Naive B cell (primary cell): ENCODE data around the gene GBP6. TPM values are rescaled to one million over a fixed set of nuclear protein-coding genes. Genes with fewer than 3 reads are reported as not detected.
"Not testable (repeated sequence)": the region's sequence is repeated elsewhere in the genome, so short reads cannot be mapped to it uniquely, and the experiment has no call there.

Experiments used
- ATAC-seq, 2 donors: fragments of 150-1000 bp; cut with Tn5 transposase; 2 replicates each; pipeline ENCODE4 v1.10.0; 2021; ENCODE audit warnings: low read depth in 2 of 2, mild to moderate bottlenecking in 2 of 2, moderate library complexity in 2 of 2
- DNase-seq: peaks from one replicate; pipeline ENCODE4 v3.0.0; 2022
- H3K27ac Mint-ChIP-seq, 6 donors: one replicate each; pipeline ENCODE4 v1.8.0; 2020 to 2022; ENCODE audit warnings: mild to moderate bottlenecking in 6 of 6, mixed read lengths in 6 of 6, moderate library complexity in 5 of 6, inconsistent platforms in 2 of 6
- H3K27me3 Mint-ChIP-seq, 3 donors: one replicate each; pipeline ENCODE4 v1.8.0; 2021 to 2022; ENCODE audit warnings: mixed read lengths in 3 of 3, mild to moderate bottlenecking in 1 of 3
- H3K36me3 Mint-ChIP-seq, 2 donors: one replicate each; pipeline ENCODE4 v1.8.0; 2020 to 2022; ENCODE audit warnings: mixed read lengths in 2 of 2, inconsistent platforms in 1 of 2, mild to moderate bottlenecking in 1 of 2
- H3K4me1 Mint-ChIP-seq, 3 donors: one replicate each; pipeline ENCODE4 v1.8.0; 2020 to 2022; ENCODE audit warnings: mixed read lengths in 3 of 3, inconsistent platforms in 1 of 3, mild to moderate bottlenecking in 1 of 3, moderate library complexity in 1 of 3
- H3K4me3 Mint-ChIP-seq, 8 donors: one replicate each; pipeline ENCODE4 v1.8.0; 2020 to 2022; ENCODE audit warnings: mild to moderate bottlenecking in 8 of 8, mixed read lengths in 8 of 8, moderate library complexity in 8 of 8, inconsistent platforms in 2 of 8
- H3K9me3 Mint-ChIP-seq, 7 donors: one replicate each; pipeline ENCODE4 v1.8.0; 2020 to 2022; ENCODE audit warnings: mixed read lengths in 7 of 7, mild to moderate bottlenecking in 5 of 7, inconsistent platforms in 2 of 7, moderate library complexity in 1 of 7
- polyA plus RNA-seq, 6 donors: library from polyadenylated mRNA; unstranded; fragments of 300-500 nt; fragmentation: Illumina TruSeq; gene quantifications; one replicate each; pipeline ENCODE4 v1.2.3, GENCODE V29; 2021; ENCODE audit warnings: low read depth in 6 of 6

The GBP6 gene
- polyA plus RNA-seq, 6 donors from 2014 or later, result not detected

- no peak for ATAC-seq
- Mint-ChIP-seq H3K4me1 (no peaks in the 10 kb centered on the region), H3K9me3 (peaks cover 0 to 9% (median 6%) of the 10 kb centered on the region in 7 donors), H3K36me3 (no peaks in the 10 kb centered on the region), H3K4me3 (no peak overlapping the region), H3K27me3 (no peaks in the 10 kb centered on the region), H3K27ac (no peak overlapping the region)
- no peak for DNase-seq
These were observed 26.8 kb downstream of the GBP6 start for GRCh38 chr1:89390707-89391106.

- Mint-ChIP-seq H3K9me3 (peaks cover 1 to 9% (median 6%) of the 10 kb centered on the region in 7 donors), H3K4me3 (no peak overlapping the region), H3K27me3 (no peaks in the 10 kb centered on the region), H3K27ac (no peak overlapping the region), H3K4me1 (no peaks in the 10 kb centered on the region), H3K36me3 (no peaks in the 10 kb centered on the region)
- DNase-seq, result no peak
- no peak for ATAC-seq
These were observed 27.8 kb downstream of the GBP6 start for GRCh38 chr1:89391686-89392085.

DNA sequence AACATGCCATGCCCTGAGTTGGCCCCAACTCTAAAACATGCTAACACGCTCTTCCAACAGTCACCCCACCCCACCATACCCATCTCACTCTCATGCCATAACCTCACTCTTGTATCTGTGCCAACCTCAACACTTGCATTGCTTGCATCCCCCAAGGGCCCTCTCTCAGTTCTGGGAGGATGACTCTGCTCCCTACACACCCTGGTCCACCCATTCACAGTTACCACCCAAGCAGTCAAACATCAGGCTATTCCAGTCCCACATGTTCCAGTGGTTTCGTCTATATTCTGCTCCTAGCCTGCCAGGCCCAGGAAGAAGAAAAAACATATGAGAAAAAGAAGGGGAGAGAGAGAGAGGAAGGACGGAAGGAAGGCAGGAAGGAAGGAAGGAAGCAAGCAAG is 31.0 kb downstream of the GBP6 start:
- Mint-ChIP-seq H3K4me3 (no peak overlapping the region), H3K27me3 (no peaks in the 10 kb centered on the region), H3K4me1 (no peaks in the 10 kb centered on the region), H3K9me3 (peaks cover 4 to 29% (median 14%) of the 10 kb centered on the region in 7 donors), H3K36me3 (no peaks in the 10 kb centered on the region), H3K27ac (no peak overlapping the region)
- no peak for DNase-seq
- ATAC-seq, result no peak

DNA sequence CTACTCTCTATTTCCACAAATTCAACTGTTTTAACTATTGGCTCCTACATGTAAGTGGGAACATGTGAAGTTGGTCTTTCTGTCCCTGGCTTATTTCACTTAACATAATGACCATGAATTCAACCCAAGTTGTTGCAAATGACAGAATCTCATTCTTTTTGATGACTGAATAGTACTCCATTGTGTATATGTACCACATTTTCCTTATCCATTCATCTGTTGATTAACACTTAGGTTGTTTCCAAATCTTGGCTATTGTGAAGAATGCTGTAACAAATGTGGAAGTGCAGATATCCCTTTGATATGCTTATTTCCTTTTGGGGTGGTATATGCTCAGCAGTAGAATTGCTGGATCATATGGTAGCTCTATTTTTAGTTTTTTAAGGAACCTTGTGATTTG is 33.0 kb downstream of the GBP6 start:
- no peaks in the 10 kb centered on the region for H3K4me1 Mint-ChIP-seq
- H3K27me3 Mint-ChIP-seq, result peaks cover 0 to 7% (median 0%) of the 10 kb centered on the region in 3 donors
- H3K9me3 Mint-ChIP-seq, result peaks cover 4 to 32% (median 21%) of the 10 kb centered on the region in 7 donors
- DNase-seq, result no peak
- H3K27ac Mint-ChIP-seq, result no peak overlapping the region
- no peaks in the 10 kb centered on the region for H3K36me3 Mint-ChIP-seq
- H3K4me3 Mint-ChIP-seq, result no peak overlapping the region
- no peak for ATAC-seq

GRCh38 chr1:89405275-89405929 is 41.5 kb downstream of the GBP6 start:
- no peak overlapping the region for H3K27ac Mint-ChIP-seq
- no peak overlapping the region for H3K4me3 Mint-ChIP-seq
- H3K27me3 Mint-ChIP-seq, result peaks cover 3 to 17% (median 5%) of the 10 kb centered on the region in 3 donors
- ATAC-seq (no peak), DNase-seq (no peak)
- peaks cover 8 to 16% (median 11%) of the 10 kb centered on the region in 3 donors for H3K4me1 Mint-ChIP-seq
- H3K36me3 Mint-ChIP-seq, result no peaks in the 10 kb centered on the region
- H3K9me3 Mint-ChIP-seq, result peaks cover 0 to 11% (median 0%) of the 10 kb centered on the region in 7 donors

- peak overlapping the region in 1 of 8 donors; percentile 16 for H3K4me3 Mint-ChIP-seq
- DNase-seq, result no peak
- H3K27me3 Mint-ChIP-seq, result peaks cover 3 to 9% (median 5%) of the 10 kb centered on the region in 3 donors
- H3K36me3 Mint-ChIP-seq, result no peaks in the 10 kb centered on the region
- peaks cover 8 to 16% (median 11%) of the 10 kb centered on the region in 3 donors for H3K4me1 Mint-ChIP-seq
- peaks cover 0 to 5% (median 0%) of the 10 kb centered on the region in 7 donors for H3K9me3 Mint-ChIP-seq
- peak overlapping the region in 1 of 6 donors; percentile 8 for H3K27ac Mint-ChIP-seq
- ATAC-seq, result peak in 1 of 2 donors; percentile 33
These were observed 43.5 kb downstream of the GBP6 start for GRCh38 chr1:89407360-89407759.

DNA sequence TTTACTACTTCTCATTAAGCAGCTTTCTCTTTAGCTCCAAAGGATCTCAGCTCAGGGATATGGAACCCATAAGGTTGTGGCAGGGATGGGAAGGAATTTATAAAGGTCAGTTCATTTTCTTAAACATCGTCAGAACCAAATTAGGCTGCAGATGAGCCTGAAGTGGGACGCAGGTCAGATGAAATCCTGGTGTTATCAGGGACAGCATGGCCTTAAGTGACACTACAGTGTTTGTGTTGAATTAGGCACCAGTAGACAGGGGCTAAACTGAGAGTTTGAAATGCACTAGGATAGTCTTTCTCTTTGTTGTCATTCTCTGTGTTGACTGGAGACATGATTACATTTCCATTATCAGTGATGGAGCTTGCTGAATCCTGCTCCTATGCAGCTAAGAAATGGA is 43.9 kb downstream of the GBP6 start:
- peaks cover 8 to 16% (median 11%) of the 10 kb centered on the region in 3 donors for H3K4me1 Mint-ChIP-seq
- H3K27me3 Mint-ChIP-seq, H3K9me3 Mint-ChIP-seq, H3K27ac Mint-ChIP-seq, H3K36me3 Mint-ChIP-seq, DNase-seq, ATAC-seq: not testable (repeated sequence)
- peak overlapping the region in 1 of 8 donors; percentile 16 for H3K4me3 Mint-ChIP-seq

- DNase-seq (no peak), ATAC-seq (no peak)
- Mint-ChIP-seq H3K4me3 (no peak overlapping the region), H3K27me3 (peaks cover 0 to 21% (median 0%) of the 10 kb centered on the region in 3 donors), H3K27ac (peak overlapping the region in 3 of 6 donors; percentile 10 to 54 (median 28)), H3K36me3 (peaks cover 0 to 3% of the 10 kb centered on the region in 2 donors), H3K4me1 (no peaks in the 10 kb centered on the region), H3K9me3 (no peaks in the 10 kb centered on the region)
These were observed 61.2 kb downstream of the GBP6 start for GRCh38 chr1:89425056-89425455.

- Mint-ChIP-seq H3K27ac (peak overlapping the region in 1 of 6 donors; percentile 29), H3K4me3 (no peak overlapping the region), H3K4me1 (no peaks in the 10 kb centered on the region), H3K27me3 (peaks cover 0 to 18% (median 0%) of the 10 kb centered on the region in 3 donors), H3K9me3 (no peaks in the 10 kb centered on the region), H3K36me3 (no peaks in the 10 kb centered on the region)
- DNase-seq, result no peak
- no peak for ATAC-seq
These were observed 65.2 kb downstream of the GBP6 start for GRCh38 chr1:89429062-89429461.

DNA sequence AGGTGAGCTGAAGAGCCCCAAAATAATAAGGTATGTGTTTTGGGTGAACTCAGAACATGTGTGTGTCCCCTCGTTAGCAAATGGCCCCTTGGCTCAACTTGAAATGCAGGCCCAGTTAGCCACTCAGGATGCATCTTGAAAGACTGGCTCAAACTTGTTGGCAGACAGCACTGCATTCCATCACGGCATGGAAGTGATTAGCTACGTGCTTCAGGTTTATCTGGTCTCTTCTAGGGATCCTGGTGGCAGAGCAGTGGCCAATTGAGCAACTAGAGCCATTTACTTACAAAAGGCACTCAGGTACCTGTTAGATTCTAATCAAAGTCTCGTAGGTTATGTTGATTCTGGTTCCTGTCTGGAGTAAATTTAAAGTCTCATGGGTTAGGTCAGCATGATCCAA is 65.8 kb downstream of the GBP6 start:
- not testable (repeated sequence) for DNase-seq, H3K9me3 Mint-ChIP-seq, H3K4me1 Mint-ChIP-seq, H3K27ac Mint-ChIP-seq, H3K4me3 Mint-ChIP-seq, ATAC-seq, H3K36me3 Mint-ChIP-seq
- H3K27me3 Mint-ChIP-seq, result peaks cover 0 to 18% (median 0%) of the 10 kb centered on the region in 3 donors

- Mint-ChIP-seq H3K36me3 (peaks cover 0 to 4% of the 10 kb centered on the region in 2 donors), H3K9me3 (peaks cover 0 to 19% (median 8%) of the 10 kb centered on the region in 7 donors), H3K27ac (no peak overlapping the region), H3K4me1 (no peaks in the 10 kb centered on the region), H3K27me3 (peaks cover 0 to 5% (median 4%) of the 10 kb centered on the region in 3 donors), H3K4me3 (no peak overlapping the region)
- DNase-seq, result no peak
- ATAC-seq, result no peak
These were observed 69.6 kb downstream of the GBP6 start for GRCh38 chr1:89433421-89433820.

- H3K4me3 Mint-ChIP-seq, ATAC-seq, H3K27ac Mint-ChIP-seq, DNase-seq, H3K27me3 Mint-ChIP-seq, H3K4me1 Mint-ChIP-seq, H3K36me3 Mint-ChIP-seq: not testable (repeated sequence)
- H3K9me3 Mint-ChIP-seq, result peaks cover 0 to 27% (median 15%) of the 10 kb centered on the region in 7 donors
These were observed 70.4 kb downstream of the GBP6 start for GRCh38 chr1:89434058-89434780.
